Kasumi-1 (cell line): Measurements from ENCODE around the gene PRDM12.

Experiments used
- DNase-seq, 2 experiments: peaks; one replicate each; lab custom pipeline; 2025; lab: John Stamatoyannopoulos, UW

PRDM12 gene

DNA sequence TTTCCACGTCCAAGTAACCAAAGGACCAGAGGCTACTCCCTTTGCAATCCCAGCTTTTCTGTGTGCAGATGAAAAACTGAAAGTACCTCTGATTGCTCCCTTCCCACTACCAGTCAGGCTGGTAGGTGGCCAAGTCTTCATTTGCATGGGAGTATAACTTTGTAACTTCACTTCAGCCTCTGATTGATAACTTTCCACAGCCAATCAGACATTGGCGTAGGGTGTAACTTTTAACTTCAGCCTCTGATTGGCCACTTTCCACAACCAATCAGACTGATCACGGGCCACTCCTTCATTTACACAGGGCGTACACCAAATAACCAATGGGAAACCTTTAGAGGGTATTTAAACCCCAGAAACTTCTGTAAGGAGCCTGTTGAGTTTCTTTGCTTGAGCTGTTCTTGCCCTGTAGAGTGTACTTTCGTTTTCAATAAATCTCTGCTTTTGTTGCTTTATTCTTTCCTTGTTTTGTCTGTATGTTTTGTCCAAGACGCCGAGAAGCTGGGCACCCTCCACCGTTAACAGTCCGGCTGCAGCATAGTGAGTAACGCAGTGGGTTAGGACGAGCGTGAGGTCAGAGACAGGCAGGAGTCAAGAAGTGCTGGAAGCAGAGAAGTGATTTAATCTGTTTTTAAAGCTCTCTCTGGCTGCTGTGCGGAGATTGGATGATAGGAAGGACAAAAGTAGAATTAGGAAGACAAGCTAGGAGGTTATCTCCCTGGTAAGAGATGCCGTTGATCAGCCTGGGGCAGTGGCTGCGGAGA is 25.7 kb downstream of the PRDM12 start:
- DNase-seq, result peak; percentile 90 to 92

DNA sequence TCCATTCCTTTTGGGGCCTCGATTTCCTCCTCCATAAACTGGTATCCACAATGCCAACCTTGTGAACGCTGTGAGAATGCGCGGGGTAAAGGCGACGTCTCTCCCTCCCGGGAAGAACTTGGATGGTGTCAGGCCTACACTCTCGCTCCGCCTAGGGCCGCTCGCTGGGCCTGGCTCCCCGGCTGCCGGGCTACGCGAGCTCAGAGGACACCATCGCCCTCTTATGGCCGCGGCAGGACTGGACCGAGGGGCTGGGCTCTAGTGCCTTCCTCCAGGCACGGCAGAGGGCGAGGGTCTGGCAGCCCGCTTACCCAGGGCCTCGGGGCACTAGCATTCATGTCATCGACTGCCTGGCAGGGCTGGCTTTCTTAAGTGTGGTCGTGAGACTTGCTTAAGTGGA is 27.9 kb downstream of the PRDM12 start:
- DNase-seq, result no peak

- no peak for DNase-seq
Measured at GRCh38 chr9:130693101-130693425, 28.7 kb downstream of the PRDM12 start.

- DNase-seq, result peak; percentile 95 to 96
Measured at GRCh38 chr9:130693426-130694191, 29.2 kb downstream of the PRDM12 start, which contains the start of gene EXOSC2. TSS of gene EXOSC2 (plus strand) at chr9:130693780. CDS start at chr9:130693792, 12 bp downstream.

DNA sequence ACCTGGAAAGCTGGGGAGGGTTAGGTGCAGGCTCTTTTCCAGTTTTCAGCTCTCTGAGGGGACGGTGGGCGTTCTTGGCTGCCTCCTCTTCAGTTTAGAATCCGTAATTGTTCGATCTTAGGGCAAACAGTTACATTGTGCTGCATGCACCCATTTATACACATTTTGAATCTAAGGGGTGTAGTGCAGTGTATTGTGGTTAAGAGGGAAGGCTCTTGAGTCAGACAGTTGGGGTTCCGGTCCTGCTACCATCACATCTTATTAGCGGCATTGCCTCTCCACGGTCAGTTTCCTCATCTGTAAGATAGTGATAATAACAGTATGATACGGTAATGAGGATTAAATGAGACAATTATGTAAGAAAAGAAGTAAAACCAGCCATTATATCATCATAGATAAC is 29.8 kb downstream of the PRDM12 start:
- peak in 1 of 2 experiments; percentile 46 for DNase-seq

DNA sequence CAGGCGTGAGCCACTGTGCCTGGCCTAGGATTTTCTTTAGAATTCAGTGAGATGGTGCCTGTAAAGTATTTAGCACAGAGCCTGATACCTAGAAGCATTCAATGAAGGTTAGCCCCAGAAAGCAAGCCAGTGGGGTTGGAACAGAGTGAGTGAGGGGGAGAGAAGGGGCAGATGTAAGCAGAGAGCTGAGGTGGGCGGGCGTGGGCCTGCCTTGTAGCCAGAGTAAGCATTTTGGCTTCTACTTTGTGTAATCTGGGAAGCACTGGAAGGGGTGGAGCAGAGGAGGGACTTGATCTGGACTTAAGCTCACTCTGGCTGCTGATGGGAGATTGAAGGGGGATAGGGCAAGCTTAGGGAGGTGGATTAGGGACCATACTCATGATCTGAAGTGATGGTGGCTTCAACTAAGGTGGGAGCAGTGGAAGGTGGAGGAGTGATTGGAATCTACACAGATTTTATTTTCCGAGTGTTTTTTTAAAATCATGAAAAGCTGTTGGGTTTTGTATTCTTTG is 31.8 kb downstream of the PRDM12 start:
- DNase-seq, result no peak

GRCh38 chr9:130696996-130697395 is 32.6 kb downstream of the PRDM12 start:
- DNase-seq, result no peak

DNA sequence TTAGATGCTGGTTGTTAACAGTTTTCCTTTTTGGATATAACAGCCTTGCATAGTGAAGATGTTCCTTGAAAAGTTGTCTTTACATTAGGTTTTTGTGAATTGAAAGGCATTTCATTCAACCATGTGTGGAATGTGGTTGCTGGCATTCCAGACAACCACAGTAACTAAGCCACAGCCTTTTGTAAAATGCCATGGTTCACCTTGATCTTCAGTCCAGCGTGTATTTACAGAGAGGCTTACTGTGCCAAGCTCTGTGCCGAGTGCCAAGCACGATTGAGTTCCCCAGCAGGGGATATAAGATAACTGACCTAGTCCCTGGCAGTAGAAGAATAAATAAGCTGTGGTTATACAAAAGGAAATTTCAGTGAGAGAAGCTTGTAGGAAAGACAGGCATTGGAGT is 34.1 kb downstream of the PRDM12 start:
- no peak for DNase-seq

- DNase-seq, result no peak
Measured at GRCh38 chr9:130699047-130699446, 34.7 kb downstream of the PRDM12 start.

DNA sequence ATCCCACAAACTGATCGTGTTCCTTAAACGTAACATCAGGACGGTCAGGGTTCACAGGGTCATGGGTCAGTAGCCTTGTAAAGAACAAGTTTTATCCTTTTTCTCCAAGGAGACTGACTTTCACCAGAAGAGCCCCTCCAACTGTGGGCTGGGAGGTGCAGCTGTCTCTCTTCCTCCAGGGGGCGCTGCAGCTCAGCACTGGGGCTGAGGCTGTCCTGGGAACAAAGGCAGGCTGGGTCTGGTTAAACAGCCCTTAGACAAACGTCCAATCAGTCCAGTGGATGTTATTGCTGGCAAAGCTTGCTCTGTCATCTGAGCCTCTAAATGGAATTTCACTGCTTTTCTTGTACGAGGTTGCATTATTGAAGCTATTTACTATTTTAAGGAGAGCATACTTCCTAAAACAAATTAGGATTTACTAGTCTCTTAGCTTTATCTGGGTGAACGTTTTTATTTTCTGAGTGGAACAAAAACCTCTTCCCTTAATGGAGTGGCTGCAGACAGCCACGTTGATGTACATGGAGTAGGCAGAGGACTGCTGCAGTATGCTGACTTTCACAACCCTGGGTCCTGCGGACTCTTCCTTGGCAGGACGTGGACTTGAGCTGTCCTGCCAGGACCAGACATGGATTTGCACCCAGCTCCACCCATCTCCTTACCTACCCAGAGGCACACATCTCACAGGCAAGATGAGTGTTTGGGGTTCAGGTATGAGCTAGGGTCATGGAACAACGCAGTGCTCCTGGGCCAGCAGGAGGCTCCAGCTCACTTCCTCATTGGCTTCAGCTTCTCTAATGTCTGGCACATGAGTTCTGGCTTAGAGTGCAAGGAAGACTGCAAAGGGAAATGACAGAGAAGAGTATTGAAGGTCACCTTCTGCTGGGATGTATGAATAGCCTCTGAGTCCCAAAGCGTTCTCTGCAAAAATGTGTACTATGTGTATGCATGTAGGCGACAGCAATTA is 36.9 kb downstream of the PRDM12 start:
- DNase-seq, result peak; percentile 49 to 77

- DNase-seq, result no peak
Measured at GRCh38 chr9:130703501-130703900, 39.1 kb downstream of the PRDM12 start.

DNA sequence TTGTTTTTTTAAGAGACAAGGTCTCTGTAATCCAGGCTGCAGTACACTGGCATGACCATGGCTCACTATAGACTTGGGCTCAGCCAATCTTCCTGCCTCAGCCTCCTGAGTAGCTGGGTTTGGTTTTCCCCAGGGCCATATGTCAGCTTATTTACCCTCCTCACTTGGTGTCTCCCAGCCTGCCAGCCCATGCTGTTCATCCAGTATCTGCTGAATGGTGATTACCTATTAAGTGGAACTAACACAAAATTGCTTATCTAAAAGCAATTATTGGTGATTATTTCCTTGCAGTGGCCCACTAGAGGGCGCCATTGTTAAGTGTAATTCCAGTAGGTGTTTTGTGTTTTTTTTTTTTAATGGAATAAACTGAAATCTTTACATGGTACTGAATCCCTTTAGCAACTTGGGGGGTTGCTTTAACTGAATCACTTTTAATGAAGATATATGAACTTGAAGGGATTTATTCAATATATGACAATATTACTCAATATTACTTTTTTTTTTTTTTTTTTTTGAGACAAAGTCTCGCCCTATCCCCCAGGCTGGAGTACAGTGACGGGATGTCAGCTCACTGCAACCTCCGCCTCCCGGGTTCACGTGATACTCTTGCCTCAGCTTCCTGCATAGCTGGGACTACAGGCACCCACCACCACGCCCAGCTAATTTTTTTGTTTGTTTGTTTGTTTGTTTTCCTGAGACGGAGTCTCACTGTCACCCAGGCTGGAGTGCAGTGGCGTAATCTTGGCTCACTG is 43.0 kb downstream of the PRDM12 start:
- peak; percentile 50 to 61 for DNase-seq

DNA sequence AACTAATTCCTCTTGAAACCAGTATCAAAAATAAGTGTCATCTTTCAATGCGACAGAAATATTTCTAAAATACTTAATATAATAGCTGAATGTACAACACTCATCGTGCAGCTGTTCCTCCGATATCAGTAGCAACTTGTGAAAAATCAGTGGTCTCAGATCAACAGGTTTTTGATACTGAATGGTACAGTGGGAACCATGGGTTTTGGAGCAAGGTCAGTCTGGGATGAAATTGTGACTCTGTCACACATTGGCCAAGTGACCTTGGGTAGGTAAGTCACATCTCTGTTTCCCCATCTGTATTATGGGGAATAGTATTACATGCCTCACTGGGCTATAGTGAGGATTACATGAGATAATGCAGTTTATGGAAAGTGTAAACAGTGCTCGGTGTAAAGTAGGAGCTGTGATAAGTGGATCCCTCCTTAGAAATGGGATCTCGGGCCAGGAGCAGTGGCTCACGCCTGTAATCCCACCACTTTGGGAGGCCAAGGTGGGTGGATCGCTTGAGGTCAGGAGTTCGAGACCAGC is 46.5 kb downstream of the PRDM12 start:
- no peak for DNase-seq

DNA sequence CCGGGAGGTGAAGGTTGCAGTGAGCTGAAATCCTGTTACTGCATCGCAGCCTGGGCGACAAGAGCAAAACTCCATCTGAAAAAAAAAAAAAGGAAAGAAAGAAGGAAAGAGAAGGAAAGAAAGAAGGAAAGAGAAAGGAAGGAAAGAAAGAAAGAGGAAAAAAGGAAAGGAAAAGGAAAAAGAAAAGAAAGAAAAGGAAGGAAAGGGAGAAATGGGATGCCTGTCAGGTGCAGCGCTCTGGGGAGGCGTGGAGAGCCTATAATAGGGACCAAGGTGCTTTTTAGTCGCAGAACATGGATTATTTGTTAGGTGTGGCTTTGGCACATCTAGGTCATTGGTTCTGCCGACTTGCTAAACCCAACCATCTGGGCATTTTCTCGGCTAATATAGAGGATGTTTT is 47.1 kb downstream of the PRDM12 start:
- no peak for DNase-seq

GRCh38 chr9:130712564-130713285 is 48.3 kb downstream of the PRDM12 start:
- DNase-seq, result peak; percentile 97

DNA sequence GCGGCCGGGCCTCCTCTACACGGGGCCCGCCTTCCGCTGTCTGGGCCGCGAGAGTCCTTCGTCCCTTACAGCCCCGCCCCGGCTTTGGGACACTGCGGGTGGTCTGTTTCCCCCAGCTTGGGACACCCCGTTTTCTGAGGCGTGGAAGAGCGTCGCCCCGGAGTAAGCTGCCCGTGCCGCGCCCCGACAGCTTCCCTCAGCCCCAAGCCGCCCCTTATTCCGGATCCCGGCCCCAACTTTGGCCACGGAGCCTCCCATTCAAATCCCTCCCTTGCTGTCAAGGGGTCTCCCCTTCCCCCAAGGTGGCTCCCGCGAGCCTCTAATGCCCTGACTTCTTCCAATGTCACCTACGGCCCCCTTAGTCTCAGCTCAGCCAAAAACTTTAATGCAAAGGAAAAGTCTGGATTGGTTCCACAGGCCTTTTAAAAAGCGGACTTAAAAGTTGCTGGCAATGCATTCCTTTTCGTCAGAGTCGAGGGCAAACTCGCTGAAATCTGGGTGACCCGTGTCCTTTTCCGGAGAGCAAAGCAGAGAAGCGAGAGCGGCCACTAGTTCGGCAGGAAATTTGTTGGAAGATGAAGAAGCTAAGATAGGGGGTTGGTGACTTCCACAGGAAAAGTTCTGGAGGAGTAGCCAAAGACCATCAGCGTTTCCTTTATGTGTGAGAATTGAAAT is 49.0 kb downstream of the PRDM12 start:
- DNase-seq, result peak in 1 of 2 experiments; percentile 18

GRCh38 chr9:130714586-130715110 is 50.3 kb downstream of the PRDM12 start:
- DNase-seq, result peak in 1 of 2 experiments; percentile 32

GRCh38 chr9:130715270-130715669 is 50.9 kb downstream of the PRDM12 start:
- no peak for DNase-seq

DNA sequence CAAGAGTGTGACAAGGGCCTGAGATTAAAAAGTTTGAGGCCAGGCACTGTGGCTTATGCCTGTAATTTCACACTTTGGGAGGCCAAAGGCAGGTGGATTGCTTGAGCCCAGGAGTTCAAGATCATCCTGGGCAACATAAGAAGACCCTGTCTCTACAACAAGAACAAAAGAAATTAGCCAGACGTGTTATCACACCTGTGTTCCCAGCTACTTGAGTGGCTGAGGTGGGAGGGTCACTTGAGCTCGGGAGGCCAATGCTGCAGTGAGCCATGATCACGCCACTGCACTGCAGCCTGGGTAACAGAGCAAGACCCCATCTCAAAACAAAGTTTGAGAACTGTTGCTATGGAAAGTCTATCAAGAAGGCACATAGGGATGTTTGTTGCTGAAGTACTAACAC is 54.2 kb downstream of the PRDM12 start:
- no peak for DNase-seq
